Progenitor cell of endocrine pancreas (in vitro differentiated cells): ENCODE data around the gene JCAD. TPM values are rescaled to one million over a fixed set of nuclear protein-coding genes. Genes with fewer than 3 reads are reported as not detected.
A peak's percentile ranks its signal among the peaks of the same experiment; 100 is the strongest.

Experiments
- DNase-seq: peaks from one replicate; pipeline ENCODE4 v3.0.0; 2021; ENCODE audit warnings: low spot score; ENCODE audit not compliant: unreplicated experiment
- H3K27ac Mint-ChIP-seq: 2 replicates; pipeline ENCODE4 v1.8.0; 2021; ENCODE audit warnings: mild to moderate bottlenecking, moderate library complexity, mixed read lengths
- H3K27me3 Mint-ChIP-seq: 2 replicates; pipeline ENCODE4 v1.8.0; 2021; ENCODE audit warnings: mixed read lengths
- H3K36me3 Mint-ChIP-seq: 2 replicates; pipeline ENCODE4 v1.8.0; 2022; ENCODE audit warnings: mixed read lengths; ENCODE audit not compliant: insufficient read depth
- H3K4me1 Mint-ChIP-seq: 2 replicates; pipeline ENCODE4 v1.8.0; 2021; ENCODE audit warnings: low read depth, mixed read lengths
- H3K4me3 Mint-ChIP-seq: 2 replicates; pipeline ENCODE4 v1.8.0; 2021; ENCODE audit warnings: low read depth, mild to moderate bottlenecking, moderate library complexity, mixed read lengths
- H3K9me3 Mint-ChIP-seq: 2 replicates; pipeline ENCODE4 v1.8.0; 2021; ENCODE audit warnings: low read depth, mixed read lengths
- total RNA-seq: library from RNA; stranded (reverse); gene quantifications from 2 replicates; pipeline ENCODE4 v1.2.1, GENCODE V29; 2021
- TF ChIP-seq, protein P1 (sequence below): fragments of 200-600 bp; sonication (generic); IDR thresholded peaks from one replicate; pipeline ENCODE4 v1.5.0; 2021; ENCODE audit warnings: antibody characterized with exemption, mild to moderate bottlenecking; ENCODE audit not compliant: unreplicated experiment

The JCAD gene
- total RNA-seq, 1 donor from 2014 or later = 13.4 TPM

- peaks cover 11% of the 10 kb centered on the region for H3K36me3 Mint-ChIP-seq
- no peak overlapping the region for H3K27ac Mint-ChIP-seq
- H3K4me3 Mint-ChIP-seq = no peak overlapping the region
- peaks cover 18% of the 10 kb centered on the region for H3K4me1 Mint-ChIP-seq
- H3K9me3 Mint-ChIP-seq = no peaks in the 10 kb centered on the region
- peaks cover 18% of the 10 kb centered on the region for H3K27me3 Mint-ChIP-seq
- TF ChIP-seq, protein P1, sequence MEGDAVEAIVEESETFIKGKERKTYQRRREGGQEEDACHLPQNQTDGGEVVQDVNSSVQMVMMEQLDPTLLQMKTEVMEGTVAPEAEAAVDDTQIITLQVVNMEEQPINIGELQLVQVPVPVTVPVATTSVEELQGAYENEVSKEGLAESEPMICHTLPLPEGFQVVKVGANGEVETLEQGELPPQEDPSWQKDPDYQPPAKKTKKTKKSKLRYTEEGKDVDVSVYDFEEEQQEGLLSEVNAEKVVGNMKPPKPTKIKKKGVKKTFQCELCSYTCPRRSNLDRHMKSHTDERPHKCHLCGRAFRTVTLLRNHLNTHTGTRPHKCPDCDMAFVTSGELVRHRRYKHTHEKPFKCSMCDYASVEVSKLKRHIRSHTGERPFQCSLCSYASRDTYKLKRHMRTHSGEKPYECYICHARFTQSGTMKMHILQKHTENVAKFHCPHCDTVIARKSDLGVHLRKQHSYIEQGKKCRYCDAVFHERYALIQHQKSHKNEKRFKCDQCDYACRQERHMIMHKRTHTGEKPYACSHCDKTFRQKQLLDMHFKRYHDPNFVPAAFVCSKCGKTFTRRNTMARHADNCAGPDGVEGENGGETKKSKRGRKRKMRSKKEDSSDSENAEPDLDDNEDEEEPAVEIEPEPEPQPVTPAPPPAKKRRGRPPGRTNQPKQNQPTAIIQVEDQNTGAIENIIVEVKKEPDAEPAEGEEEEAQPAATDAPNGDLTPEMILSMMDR = no peak
- DNase-seq = no peak
Observed at GRCh38 chr10:30036811-30037210, 22.6 kb downstream of the JCAD start.

- TF ChIP-seq, protein P1 = no peak
- Mint-ChIP-seq H3K27me3 (peaks cover 18% of the 10 kb centered on the region), H3K4me1 (peaks cover 16% of the 10 kb centered on the region), H3K27ac (no peak overlapping the region), H3K4me3 (no peak overlapping the region), H3K9me3 (no peaks in the 10 kb centered on the region), H3K36me3 (peaks cover 11% of the 10 kb centered on the region)
- no peak for DNase-seq
Observed at GRCh38 chr10:30036341-30036740, 23.0 kb downstream of the JCAD start.

GRCh38 chr10:30034433-30035137, 24.8 kb downstream of the JCAD start:
- Mint-ChIP-seq H3K4me1 (peaks cover 8% of the 10 kb centered on the region), H3K4me3 (no peak overlapping the region), H3K27ac (no peak overlapping the region), H3K36me3 (peaks cover 7% of the 10 kb centered on the region), H3K9me3 (no peaks in the 10 kb centered on the region), H3K27me3 (peaks cover 10% of the 10 kb centered on the region)
- no peak for DNase-seq
- TF ChIP-seq, protein P1 = no peak

DNA sequence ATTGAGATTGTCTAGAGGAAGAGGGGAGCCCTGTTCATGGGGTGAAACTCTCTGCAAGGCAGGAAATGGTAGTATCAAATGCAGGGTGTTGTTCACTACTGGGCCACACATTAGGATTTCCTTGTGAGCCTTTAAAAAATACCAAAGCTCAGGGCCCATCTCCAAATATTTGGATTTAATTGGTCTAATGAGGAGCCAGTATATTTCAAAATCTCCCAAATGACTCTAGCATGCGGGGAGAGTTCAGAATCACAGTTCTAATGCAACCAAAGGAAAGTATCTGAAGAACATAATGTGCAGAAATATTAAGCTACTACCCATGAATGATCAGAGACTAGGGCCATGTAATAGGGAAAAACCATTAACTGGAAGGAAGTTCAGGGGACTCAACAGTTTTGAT, 27.3 kb downstream of the JCAD start:
- no peak overlapping the region for H3K4me3 Mint-ChIP-seq
- peaks cover 11% of the 10 kb centered on the region for H3K27me3 Mint-ChIP-seq
- DNase-seq = no peak
- no peak overlapping the region for H3K27ac Mint-ChIP-seq
- TF ChIP-seq, protein P1 = no peak
- H3K36me3 Mint-ChIP-seq = peaks cover 18% of the 10 kb centered on the region
- H3K4me1 Mint-ChIP-seq = peaks cover 13% of the 10 kb centered on the region
- H3K9me3 Mint-ChIP-seq = no peaks in the 10 kb centered on the region

- DNase-seq = no peak
- H3K27ac Mint-ChIP-seq = peak overlapping the region; percentile 52
- TF ChIP-seq, protein P1 = no peak
- H3K27me3 Mint-ChIP-seq = peaks cover 10% of the 10 kb centered on the region
- H3K4me3 Mint-ChIP-seq = no peak overlapping the region
- no peaks in the 10 kb centered on the region for H3K9me3 Mint-ChIP-seq
- H3K4me1 Mint-ChIP-seq = peaks cover 6% of the 10 kb centered on the region
- H3K36me3 Mint-ChIP-seq = peaks cover 19% of the 10 kb centered on the region
Observed at GRCh38 chr10:30029872-30030256, 29.5 kb downstream of the JCAD start.
